ENCODE results near the gene FOSL2.
"Not testable (repeated sequence)": the region's sequence is repeated elsewhere in the genome, so short reads cannot be mapped to it uniquely, and the experiment has no call there.

FOSL2 gene

GRCh38 chr2:28357055-28357454 is 35.6 kb upstream of the FOSL2 start:
- DNase-seq (ENCODE audit: low read depth), result no peak

GRCh38 chr2:28357948-28358667 is 34.5 kb upstream of the FOSL2 start:
- DNase-seq (ENCODE audit: low read depth), result no peak

- DNase-seq (ENCODE audit: low read depth), result no peak
Measured at GRCh38 chr2:28358668-28359201, 33.9 kb upstream of the FOSL2 start.

GRCh38 chr2:28359222-28360057 is 33.2 kb upstream of the FOSL2 start:
- peak; percentile 59 for DNase-seq (ENCODE audit: low read depth)

GRCh38 chr2:28360058-28360717 is 32.5 kb upstream of the FOSL2 start:
- DNase-seq (ENCODE audit: low read depth), result no peak

- DNase-seq (ENCODE audit: low read depth), result no peak
Measured at GRCh38 chr2:28360718-28361293, 31.9 kb upstream of the FOSL2 start.

GRCh38 chr2:28361991-28362710 is 30.5 kb upstream of the FOSL2 start:
- no peak for DNase-seq (ENCODE audit: low read depth)

DNA sequence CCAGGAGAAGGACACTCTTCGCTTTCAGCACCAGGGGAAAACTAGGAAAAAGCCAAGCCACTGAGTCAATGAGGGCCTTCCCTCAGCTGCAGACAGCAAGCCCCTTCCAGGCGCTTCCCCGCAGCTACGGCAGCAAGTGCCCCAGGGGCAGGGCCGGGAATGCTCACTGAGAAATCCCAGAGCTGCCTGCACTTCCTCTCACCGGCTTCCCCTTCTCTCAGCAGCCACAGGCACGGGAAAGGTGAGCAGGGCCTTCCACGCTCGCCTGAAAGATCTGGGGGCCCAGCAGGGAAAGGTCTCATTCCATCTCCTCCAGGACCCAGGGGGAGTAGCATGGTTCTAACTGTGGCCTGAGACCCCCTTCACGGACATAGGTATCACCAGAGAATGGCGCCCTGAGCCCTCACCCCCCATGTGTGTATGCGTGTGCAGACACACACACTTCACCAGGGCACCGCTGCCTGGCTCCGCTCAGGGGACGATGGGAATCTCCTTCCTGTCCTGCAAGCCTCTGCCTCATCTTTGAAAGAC is 29.6 kb upstream of the FOSL2 start:
- no peak for DNase-seq (ENCODE audit: low read depth)

- no peak for DNase-seq (ENCODE audit: low read depth)
Measured at GRCh38 chr2:28363686-28364280, 28.9 kb upstream of the FOSL2 start.

DNA sequence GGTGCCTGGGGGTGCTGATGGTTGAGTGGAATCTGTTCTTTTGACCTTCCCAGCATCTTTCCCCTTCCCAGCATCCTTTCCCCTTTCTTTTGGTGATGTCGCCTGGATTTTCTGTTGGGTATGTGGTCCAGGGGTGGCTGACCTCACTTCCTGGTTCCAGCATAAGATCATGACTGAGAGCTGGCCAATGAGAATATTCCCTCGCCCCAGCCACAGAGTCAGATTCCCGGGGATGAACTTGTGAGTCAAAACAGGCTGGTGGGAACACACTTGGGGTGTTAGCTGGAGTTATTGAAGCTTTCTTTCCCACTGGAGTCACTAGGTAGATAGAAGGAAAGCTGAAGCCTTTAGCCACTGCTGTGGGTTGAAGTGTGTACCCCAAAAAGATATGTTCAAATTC is 28.0 kb upstream of the FOSL2 start:
- DNase-seq (ENCODE audit: low read depth), result no peak

DNA sequence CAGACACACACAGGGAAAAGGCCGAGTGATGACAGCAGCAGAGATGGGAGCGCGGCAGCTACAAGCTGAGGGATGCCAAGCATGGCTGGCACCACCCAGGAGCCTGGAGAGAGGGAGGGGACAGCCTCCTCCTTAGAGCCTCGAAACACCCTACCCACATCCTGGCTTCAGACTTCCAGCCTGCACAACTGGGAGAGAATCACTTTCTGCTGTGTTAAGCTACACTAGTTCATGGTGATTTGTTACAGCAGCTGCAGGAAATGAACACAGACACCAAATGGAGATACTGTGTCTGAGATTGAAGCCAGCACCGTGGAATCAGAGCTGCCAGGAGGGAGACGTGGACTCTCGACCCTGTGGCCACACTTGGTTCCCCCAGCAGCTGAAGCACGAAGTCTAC is 27.5 kb upstream of the FOSL2 start:
- no peak for DNase-seq (ENCODE audit: low read depth)

DNA sequence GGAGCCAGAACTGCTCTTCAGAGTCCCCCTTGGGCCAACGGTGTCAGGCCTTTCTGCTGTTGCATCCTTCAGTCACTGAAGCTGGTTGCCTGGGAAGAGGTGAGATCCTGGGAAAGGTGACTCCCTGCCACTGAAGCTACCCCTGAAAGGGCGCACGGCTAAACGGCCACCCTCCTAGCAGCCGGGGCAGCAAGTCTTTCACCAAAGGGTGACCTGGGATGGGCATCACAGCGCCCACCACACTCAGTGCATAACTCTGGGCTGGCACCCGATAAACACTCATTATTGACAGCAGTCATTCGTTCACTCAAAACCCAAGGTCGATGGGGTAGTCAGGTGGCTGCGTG is 26.5 kb upstream of the FOSL2 start:
- no peak for DNase-seq (ENCODE audit: low read depth)

DNA sequence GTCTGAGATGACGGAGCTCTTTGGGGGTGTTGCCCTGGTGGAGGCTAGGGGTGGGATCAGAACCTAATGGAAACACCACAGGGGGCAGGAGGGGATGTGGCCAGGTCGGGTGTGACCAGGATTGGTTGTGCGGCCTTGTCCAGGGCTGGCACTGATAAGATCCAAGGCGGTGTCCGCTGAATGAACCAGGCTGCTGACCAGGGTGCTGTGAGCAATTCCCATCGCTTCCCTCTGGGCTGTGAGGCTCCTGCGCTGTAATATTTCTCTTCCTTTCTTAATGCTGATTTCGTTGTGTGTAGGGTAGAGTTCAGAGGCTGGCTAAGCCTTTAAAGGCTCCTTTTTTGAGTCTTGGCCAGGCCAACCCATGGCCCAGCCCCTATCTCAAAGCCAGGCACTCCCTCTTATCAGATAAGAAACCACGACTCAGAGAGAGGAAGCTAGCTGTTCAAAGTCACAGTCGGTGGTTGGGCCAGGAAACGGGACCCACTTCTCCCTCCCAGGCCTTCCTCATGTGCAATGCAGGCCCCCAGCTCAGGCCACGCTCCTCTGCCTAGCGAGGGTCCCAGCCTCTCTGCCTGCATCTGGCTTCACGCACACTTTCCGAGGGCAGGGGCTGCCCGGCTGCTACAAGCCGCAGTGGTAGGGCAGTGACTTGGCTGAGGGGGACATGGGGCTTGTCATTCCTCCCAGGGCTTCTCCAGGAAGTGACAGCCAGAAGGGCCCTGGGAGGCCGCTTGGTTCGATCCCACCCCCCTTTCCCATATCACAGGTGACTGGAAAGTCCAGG is 26.0 kb upstream of the FOSL2 start:
- peak; percentile 27 for DNase-seq (ENCODE audit: low read depth)

GRCh38 chr2:28367667-28368356 is 24.8 kb upstream of the FOSL2 start:
- DNase-seq (ENCODE audit: low read depth), result no peak

DNA sequence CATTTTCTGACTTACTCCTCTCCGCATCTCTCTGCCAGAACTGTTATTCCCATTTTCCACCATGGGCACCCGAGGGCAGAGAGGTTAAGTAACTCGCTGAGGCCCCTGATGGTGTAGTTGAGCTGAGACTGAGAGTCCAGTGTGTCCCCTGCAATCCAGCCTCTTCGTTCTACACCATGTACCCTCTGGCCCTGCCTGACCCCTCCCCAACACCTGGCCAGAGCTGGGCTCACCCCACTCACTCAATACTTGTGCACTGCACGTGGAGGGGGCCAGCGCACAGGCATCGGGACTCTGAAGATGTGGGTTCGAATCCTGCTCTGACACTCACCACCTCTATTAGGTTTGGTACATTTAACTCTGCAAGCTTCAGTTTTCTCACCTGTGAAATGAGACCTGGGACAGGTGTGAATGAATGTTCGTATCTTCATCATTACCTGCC is 24.3 kb upstream of the FOSL2 start:
- DNase-seq (ENCODE audit: low read depth), result no peak

DNA sequence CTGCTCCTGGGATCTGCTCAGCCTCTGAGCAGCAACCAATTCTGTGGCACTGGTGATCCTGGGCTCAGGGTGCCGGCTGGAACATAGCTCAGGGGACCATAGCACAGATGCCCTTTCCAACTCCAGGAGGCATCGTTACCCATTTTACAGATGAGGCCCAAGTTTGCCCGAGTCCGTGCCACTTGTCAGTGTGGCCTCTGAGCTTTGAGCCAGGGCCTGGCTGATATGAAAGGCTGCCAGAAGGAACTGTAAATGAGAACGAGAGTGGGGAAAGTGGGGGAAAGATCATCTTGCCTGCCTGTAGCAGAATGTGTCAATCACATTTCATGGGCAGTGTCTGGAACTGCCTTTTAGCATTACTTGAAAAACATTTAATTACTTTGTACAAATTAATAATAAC is 23.3 kb upstream of the FOSL2 start:
- no peak for DNase-seq (ENCODE audit: low read depth)

- DNase-seq (ENCODE audit: low read depth), result no peak
Measured at GRCh38 chr2:28370354-28370753, 22.3 kb upstream of the FOSL2 start.

DNA sequence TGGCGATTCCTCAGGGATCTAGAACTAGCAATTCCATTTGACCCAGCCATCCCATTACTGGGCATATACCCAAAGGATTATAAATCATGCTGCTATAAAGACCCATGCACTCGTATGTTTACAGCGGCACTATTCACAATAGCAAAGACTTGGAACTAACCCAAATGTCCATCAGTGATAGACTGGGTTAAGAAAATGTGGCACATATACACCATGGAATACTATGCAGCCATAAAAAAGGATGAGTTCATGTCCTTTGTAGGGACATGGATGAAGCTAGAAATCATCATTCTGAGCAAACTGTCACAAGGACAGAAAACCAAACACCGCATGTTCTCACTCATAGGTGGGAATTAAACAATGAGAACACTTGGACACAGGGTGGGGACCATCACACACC is 20.9 kb upstream of the FOSL2 start:
- not testable (repeated sequence) for DNase-seq (ENCODE audit: low read depth)

DNA sequence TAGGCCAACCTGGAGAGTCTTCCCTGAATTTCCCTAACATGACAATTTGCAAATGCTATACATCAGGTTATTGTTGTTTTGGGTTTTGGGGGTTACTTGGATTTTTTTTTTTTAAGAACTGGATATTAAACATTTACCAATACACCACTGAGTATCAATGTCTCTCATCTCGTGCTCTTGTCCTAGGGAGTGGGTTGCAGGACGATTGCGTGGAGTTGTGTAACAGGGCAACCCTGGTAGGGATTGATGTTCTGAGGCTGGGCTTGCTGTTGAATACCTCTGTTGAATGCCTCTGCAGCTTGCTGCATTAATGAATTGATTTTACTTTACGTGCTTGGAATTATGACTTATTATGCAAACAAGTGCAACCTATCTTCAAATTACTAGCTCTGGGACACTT is 18.8 kb upstream of the FOSL2 start:
- DNase-seq (ENCODE audit: low read depth), result no peak

DNA sequence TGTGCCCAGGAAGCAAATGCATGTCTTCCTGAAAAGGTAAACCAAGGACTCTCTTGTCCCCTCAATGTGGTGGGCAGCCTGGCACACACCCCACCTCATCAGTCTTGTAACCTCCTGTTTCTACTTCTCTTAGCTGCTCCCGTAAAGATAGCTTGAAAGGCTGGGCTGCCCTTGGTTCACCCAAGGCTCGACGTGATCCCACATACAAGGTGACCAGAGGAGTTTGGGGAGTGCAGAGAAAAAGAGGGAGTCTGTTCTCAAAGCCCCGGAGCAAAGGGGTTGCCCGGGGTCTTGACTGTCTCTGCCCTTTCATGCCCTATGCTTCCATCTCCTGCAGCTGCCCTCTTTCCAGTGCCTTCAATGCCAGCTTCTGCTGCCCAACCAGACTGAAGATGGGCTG is 18.3 kb upstream of the FOSL2 start:
- no peak for DNase-seq (ENCODE audit: low read depth)

Measured in activated T-helper 9 cell treated with anti-CD3 and anti-CD28 coated beads, Interleukin-2, amount 50 U/mL, for 16 hours (primary cell).